Measurements from ENCODE around the gene NDUFC1. TPM values are rescaled to one million over a fixed set of nuclear protein-coding genes. Genes with fewer than 3 reads are reported as not detected.
"Not testable (repeated sequence)": the region's sequence is repeated elsewhere in the genome, so short reads cannot be mapped to it uniquely, and the experiment has no call there.

Gene NDUFC1
- total RNA-seq, 1 experiment from 2014 or later: 59.1 TPM

- Histone ChIP-seq H2BK5ac (ENCODE audit: insufficient read length, low read length) (no peak overlapping the region), H3T11ph (ENCODE audit: low read length) (no peak overlapping the region), H3K56ac (ENCODE audit: insufficient read length, low read depth, low read length) (no peak overlapping the region), H3K79me1 (ENCODE audit: insufficient read depth, low read depth, low read length, poor library complexity, severe bottlenecking) (no peaks in the 10 kb centered on the region), H3K9me3 (ENCODE audit: control insufficient read depth, low read depth, low read length) (no peaks in the 10 kb centered on the region), H3K4ac (ENCODE audit: low read depth, low read length) (no peak overlapping the region), H3K23me2 (ENCODE audit: insufficient read length, low read depth, low read length, poor library complexity, severe bottlenecking) (no peaks in the 10 kb centered on the region), H4K20me1 (ENCODE audit: control insufficient read depth, insufficient read depth, insufficient read length) (no peaks in the 10 kb centered on the region), H4K8ac (replicated peaks; ENCODE audit: insufficient read length, low read depth, low read length) (no peak overlapping the region), H4K5ac (ENCODE audit: insufficient read length, low read depth, low read length) (no peak overlapping the region), H3K4me1 (ENCODE audit: insufficient read depth, low read length) (no peaks in the 10 kb centered on the region; the same call in 1 of the 2 replicates), H3K4me2 (ENCODE audit: insufficient read depth, insufficient read length, low read length) (no peak overlapping the region), H3K27ac (ENCODE audit: insufficient read length, low read depth, low read length) (no peak overlapping the region), H3K18ac (ENCODE audit: insufficient read length, low read depth, low read length) (no peak overlapping the region), H3K27me3 (ENCODE audit: insufficient read depth, low read length) (no peaks in the 10 kb centered on the region), H2AFZ (ENCODE audit: low read length) (no peak overlapping the region), H3K9ac (ENCODE audit: extremely low read depth, insufficient read length, low read length) (no peak overlapping the region), H2BK12ac (ENCODE audit: insufficient read length, low read depth, low read length) (no peak overlapping the region), H2BK15ac (ENCODE audit: low read depth, low read length) (no peak overlapping the region), H3K23ac (ENCODE audit: insufficient read length, low read depth, low read length) (no peak overlapping the region), H4K91ac (ENCODE audit: insufficient read length, low read depth, low read length) (no peak overlapping the region), H2BK20ac (ENCODE audit: low read depth, low read length, poor library complexity, severe bottlenecking) (no peak overlapping the region), H2BK120ac (ENCODE audit: low read depth, low read length, poor library complexity, severe bottlenecking) (no peak overlapping the region), H3K79me2 (ENCODE audit: insufficient read depth, low read length) (peaks cover 49% of the 10 kb centered on the region; the same call in 1 of the 2 replicates), H2AK5ac (ENCODE audit: insufficient read length, low read length) (no peak overlapping the region), H3K14ac (ENCODE audit: insufficient read depth, low read length) (no peak overlapping the region)
- no peak for TF ChIP-seq CTCF (conservative IDR thresholded peaks at IDR 0.05)
- WGBS (ENCODE audit: extremely low coverage, insufficient read length, low lambda C conversion rate): no CpG with 5 or more reads among the region's 6 CpGs
- Mint-ChIP-seq H3K27me3 (ENCODE audit: low read depth) (no peaks in the 10 kb centered on the region), H3K27ac (peak overlapping the region; percentile 70 to 98 (median 95); a peak in 5 of 7 replicates), H3K4me1 (peaks cover 44 to 45% of the 10 kb centered on the region in 2 experiments), H3K36me3 (ENCODE audit: insufficient read depth in 1 of 3, low read depth in 3 of 3) (peaks cover 33 to 55% (median 47%) of the 10 kb centered on the region in 3 experiments), H3K9me3 (peaks cover 11 to 21% of the 10 kb centered on the region in 2 experiments; a peak in 4 of 5 replicates), H3K4me3 (peak overlapping the region in 1 of 2 experiments; percentile 24; a peak in 1 of 5 replicates)
- DNase-seq: no peak
Observed at GRCh38 chr4:139324620-139325019, 22.3 kb upstream of the NDUFC1 start.

- H4K20me1 ChIP-seq (ENCODE audit: control insufficient read depth, insufficient read depth, insufficient read length); H2AFZ ChIP-seq (ENCODE audit: low read length); H3K27me3 ChIP-seq (ENCODE audit: insufficient read depth, low read length); H3K23me2 ChIP-seq (ENCODE audit: insufficient read length, low read depth, low read length, poor library complexity, severe bottlenecking); H3K79me1 ChIP-seq (ENCODE audit: insufficient read depth, low read depth, low read length, poor library complexity, severe bottlenecking); H3T11ph ChIP-seq (ENCODE audit: low read length); H3K14ac ChIP-seq (ENCODE audit: insufficient read depth, low read length); H3K4me2 ChIP-seq (ENCODE audit: insufficient read depth, insufficient read length, low read length); H3K9me3 ChIP-seq (ENCODE audit: control insufficient read depth, low read depth, low read length); H2BK5ac ChIP-seq (ENCODE audit: insufficient read length, low read length); H3K27me3 Mint-ChIP-seq (ENCODE audit: low read depth); H4K91ac ChIP-seq (ENCODE audit: insufficient read length, low read depth, low read length); H4K8ac ChIP-seq (replicated peaks; ENCODE audit: insufficient read length, low read depth, low read length); H3K4me1 ChIP-seq (ENCODE audit: insufficient read depth, low read length); H3K18ac ChIP-seq (ENCODE audit: insufficient read length, low read depth, low read length); H3K4ac ChIP-seq (ENCODE audit: low read depth, low read length); H2BK20ac ChIP-seq (ENCODE audit: low read depth, low read length, poor library complexity, severe bottlenecking); H3K23ac ChIP-seq (ENCODE audit: insufficient read length, low read depth, low read length); DNase-seq; H3K4me3 Mint-ChIP-seq; H2AK5ac ChIP-seq (ENCODE audit: insufficient read length, low read length); H3K27ac ChIP-seq (ENCODE audit: insufficient read length, low read depth, low read length); H3K56ac ChIP-seq (ENCODE audit: insufficient read length, low read depth, low read length); H2BK120ac ChIP-seq (ENCODE audit: low read depth, low read length, poor library complexity, severe bottlenecking); H3K9ac ChIP-seq (ENCODE audit: extremely low read depth, insufficient read length, low read length); H4K5ac ChIP-seq (ENCODE audit: insufficient read length, low read depth, low read length); H2BK12ac ChIP-seq (ENCODE audit: insufficient read length, low read depth, low read length); H2BK15ac ChIP-seq (ENCODE audit: low read depth, low read length): not testable (repeated sequence)
- peak overlapping the region in 1 of 3 experiments; percentile 73; a peak in 1 of 7 replicates for H3K27ac Mint-ChIP-seq
- H3K9me3 Mint-ChIP-seq: peaks cover 9 to 11% of the 10 kb centered on the region in 2 experiments; a peak in 4 of 5 replicates
- H3K4me1 Mint-ChIP-seq: peaks cover 38 to 39% of the 10 kb centered on the region in 2 experiments
- H3K79me2 ChIP-seq (ENCODE audit: insufficient read depth, low read length): peaks cover 56% of the 10 kb centered on the region; the same call in 1 of the 2 replicates
- WGBS (ENCODE audit: extremely low coverage, insufficient read length, low lambda C conversion rate): no CpG with 5 or more reads among the region's 6 CpGs
- peaks cover 23 to 37% (median 28%) of the 10 kb centered on the region in 3 experiments for H3K36me3 Mint-ChIP-seq (ENCODE audit: insufficient read depth in 1 of 3, low read depth in 3 of 3)
Observed at GRCh38 chr4:139322541-139322940, 20.3 kb upstream of the NDUFC1 start.

Measured in H9 (cell line).